HEK293 (cell line): Measurements from ENCODE around the gene RPL7A.

ENCODE experiments used
- CTCF ChIP-seq: fragments of 450-650 bp; formaldehyde crosslinking; IDR thresholded peaks from 2 replicates; pipeline ENCODE4 v1.5.1; 2016; ENCODE audit warnings: missing biosample characterization, missing genetic modification characterization
- REST ChIP-seq: fragments of 450-650 bp; formaldehyde crosslinking; IDR thresholded peaks from 2 replicates; pipeline ENCODE4 v1.5.1; 2016; ENCODE audit warnings: missing biosample characterization, missing genetic modification characterization
- ZNF138 ChIP-seq: fragments of 450-650 bp; formaldehyde crosslinking; IDR thresholded peaks from 2 replicates; pipeline ENCODE4 v1.5.1; 2016; ENCODE audit warnings: missing biosample characterization, missing genetic modification characterization, borderline replicate concordance
- ZNF184 ChIP-seq: fragments of 450-650 bp; IDR thresholded peaks from 2 replicates; pipeline ENCODE4 v1.5.1; 2018; ENCODE audit warnings: missing biosample characterization, mild to moderate bottlenecking, missing genetic modification characterization
- ZNF24 ChIP-seq: fragments of 450-650 bp; formaldehyde crosslinking; IDR thresholded peaks from 2 replicates; pipeline ENCODE4 v1.5.1; 2016; ENCODE audit warnings: missing biosample characterization, missing genetic modification characterization
- ZNF274 ChIP-seq, 2 experiments: fragments of 200-500 bp in 1 of 2; fragments of 450-650 bp in 1 of 2; sonication (Bioruptor generic) in 1 of 2; formaldehyde crosslinking in 1 of 2; IDR thresholded peaks; 2 replicates each; pipeline versions ENCODE4 v1.5.1 to v1.6.1; 2014 to 2016; ENCODE audit warnings: borderline replicate concordance in 1 of 2, inconsistent platforms in 1 of 2, low read length in 1 of 2, missing biosample characterization in 1 of 2, missing genetic modification characterization in 1 of 2
- ZNF639 ChIP-seq: fragments of 450-650 bp; formaldehyde crosslinking; IDR thresholded peaks from 2 replicates; pipeline ENCODE4 v1.5.1; 2016; ENCODE audit warnings: missing biosample characterization, missing genetic modification characterization
- ZNF670 ChIP-seq: fragments of 450-650 bp; formaldehyde crosslinking; IDR thresholded peaks from 2 replicates; pipeline ENCODE4 v1.5.1; 2016; ENCODE audit warnings: missing biosample characterization, missing genetic modification characterization, low read depth

GRCh38 chr9:133331221-133331620, 16.8 kb upstream of the RPL7A start:
- TF ChIP-seq ZNF670 (tag by site-specific recombination), result no peak
- TF ChIP-seq REST (tag by site-specific recombination), result no peak
- TF ChIP-seq ZNF274 (IDR thresholded peaks at IDR 0.05; ENCODE audit: low read length), result no peak
- TF ChIP-seq ZNF274 (tag by site-specific recombination; IDR thresholded peaks at IDR 0.05; ENCODE audit: borderline replicate concordance), result no peak
- no peak for TF ChIP-seq ZNF138
- TF ChIP-seq ZNF24 (tag by site-specific recombination), result no peak
- no peak for TF ChIP-seq ZNF184
- no peak for TF ChIP-seq CTCF (tag by site-specific recombination)
- no peak for TF ChIP-seq ZNF639 (tag by site-specific recombination)
